Hepatocyte (in vitro differentiated cells): ENCODE data around the gene ZNF865.

Experiments
- EZH2phosphoT487 ChIP-seq: fragments of 200-600 bp; sonication (generic); IDR thresholded peaks from one replicate; pipeline ENCODE4 v1.6.1; 2018; ENCODE audit warnings: antibody characterized with exemption, mild to moderate bottlenecking, low read depth, moderate library complexity; ENCODE audit not compliant: unreplicated experiment, severe bottlenecking
- TF ChIP-seq, protein P1 (sequence below): fragments of 200-600 bp; sonication (generic); IDR thresholded peaks from 2 replicates; pipeline ENCODE4 v1.5.1; 2016; ENCODE audit warnings: antibody characterized with exemption, mild to moderate bottlenecking; ENCODE audit not compliant: poor library complexity

DNA sequence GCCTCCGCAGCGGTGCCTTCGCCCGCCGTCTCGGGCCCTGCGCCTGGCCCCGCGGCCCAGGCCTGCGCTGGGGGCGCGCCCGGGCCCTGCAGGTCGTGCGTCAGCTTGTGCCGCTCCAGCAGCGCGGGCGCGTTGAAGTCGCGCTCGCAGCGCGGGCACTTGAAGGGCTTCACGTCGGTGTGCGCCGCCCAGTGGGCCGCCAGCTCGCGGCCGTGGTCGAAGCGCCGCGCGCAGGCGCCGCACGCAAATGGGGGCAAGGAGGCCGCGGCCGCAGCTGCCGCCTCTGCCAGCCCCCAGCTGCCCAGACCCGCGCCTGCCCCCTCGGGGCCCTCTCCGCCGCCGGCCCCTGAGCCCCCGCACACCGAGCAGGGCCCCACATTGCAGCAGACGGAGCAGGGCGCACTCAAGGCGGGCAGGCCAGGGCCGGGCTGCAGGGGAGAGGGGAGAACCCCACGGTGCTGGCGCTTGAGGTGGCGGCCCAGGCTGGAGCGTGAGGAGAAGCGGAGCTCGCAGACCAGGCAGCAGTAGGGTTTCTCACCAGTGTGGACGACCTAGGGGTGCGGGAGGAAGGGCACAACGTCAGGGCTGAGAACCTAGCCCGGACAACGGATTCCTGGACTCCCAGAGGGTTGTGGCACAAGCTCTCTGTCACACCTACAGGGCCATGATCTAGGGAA is 12.2 kb upstream of the ZNF865 start:
- TF ChIP-seq, protein P1, sequence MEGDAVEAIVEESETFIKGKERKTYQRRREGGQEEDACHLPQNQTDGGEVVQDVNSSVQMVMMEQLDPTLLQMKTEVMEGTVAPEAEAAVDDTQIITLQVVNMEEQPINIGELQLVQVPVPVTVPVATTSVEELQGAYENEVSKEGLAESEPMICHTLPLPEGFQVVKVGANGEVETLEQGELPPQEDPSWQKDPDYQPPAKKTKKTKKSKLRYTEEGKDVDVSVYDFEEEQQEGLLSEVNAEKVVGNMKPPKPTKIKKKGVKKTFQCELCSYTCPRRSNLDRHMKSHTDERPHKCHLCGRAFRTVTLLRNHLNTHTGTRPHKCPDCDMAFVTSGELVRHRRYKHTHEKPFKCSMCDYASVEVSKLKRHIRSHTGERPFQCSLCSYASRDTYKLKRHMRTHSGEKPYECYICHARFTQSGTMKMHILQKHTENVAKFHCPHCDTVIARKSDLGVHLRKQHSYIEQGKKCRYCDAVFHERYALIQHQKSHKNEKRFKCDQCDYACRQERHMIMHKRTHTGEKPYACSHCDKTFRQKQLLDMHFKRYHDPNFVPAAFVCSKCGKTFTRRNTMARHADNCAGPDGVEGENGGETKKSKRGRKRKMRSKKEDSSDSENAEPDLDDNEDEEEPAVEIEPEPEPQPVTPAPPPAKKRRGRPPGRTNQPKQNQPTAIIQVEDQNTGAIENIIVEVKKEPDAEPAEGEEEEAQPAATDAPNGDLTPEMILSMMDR, result no peak
- no peak for TF ChIP-seq EZH2phosphoT487
